Peyer's patch (tissue), 4 donors: ENCODE results near the gene C10orf67. TPM values are rescaled to one million over a fixed set of nuclear protein-coding genes. Genes with fewer than 3 reads are reported as not detected.
"Not testable (repeated sequence)": the region's sequence is repeated elsewhere in the genome, so short reads cannot be mapped to it uniquely, and the experiment has no call there.

Experiments used
- DNase-seq, 3 donors: peaks; one replicate each; pipeline ENCODE4 v3.0.0-alpha.2; 2017 to 2019
- H3K27ac ChIP-seq, 4 donors: fragments of 200-600 bp; sonication (generic); one replicate each; pipeline ENCODE4 v1.5.1; 2016 to 2019
- H3K27me3 ChIP-seq, 2 donors: fragments of 200-600 bp; sonication (generic); one replicate each; pipeline ENCODE4 v1.5.1; 2019
- H3K36me3 ChIP-seq, 3 donors: fragments of 200-600 bp; sonication (generic); one replicate each; pipeline ENCODE4 v1.5.1; 2016 to 2019
- H3K4me1 ChIP-seq, 4 donors: fragments of 200-600 bp; sonication (generic); one replicate each; pipeline ENCODE4 v1.5.1; 2016 to 2019
- H3K4me3 ChIP-seq, 4 donors: fragments of 200-600 bp; sonication (generic); 1 replicate in 3 of 4; 2 replicates in 1 of 4; pipeline ENCODE4 v1.5.1; 2016 to 2019; ENCODE audit warnings: mild to moderate bottlenecking in 1 of 4
- H3K9me3 ChIP-seq, 4 donors: fragments of 200-600 bp; sonication (generic); one replicate each; pipeline ENCODE4 v1.5.1; 2016 to 2019; ENCODE audit warnings: mild to moderate bottlenecking in 1 of 4
- POLR2A ChIP-seq, 2 donors: fragments of 450-650 bp; IDR thresholded peaks; one replicate each; pipeline ENCODE4 v1.5.1; 2017; ENCODE audit warnings: antibody characterized with exemption in 2 of 2, mild to moderate bottlenecking in 2 of 2, moderate library complexity in 2 of 2
- total RNA-seq, 4 donors: library from RNA; depleted of rRNA; stranded (reverse); fragments of >200 nt; gene quantifications; one replicate each; pipeline ENCODE4 v1.1.0, GENCODE V29; 2016
- TF ChIP-seq, protein P1 (sequence below), 6 experiments: fragments of 450-650 bp in 4 of 6; fragments of 200-600 bp in 2 of 6; sonication (generic) in 1 of 6; IDR thresholded peaks; one replicate each; pipeline ENCODE4 v1.5.1; 2017 to 2019; ENCODE audit warnings: antibody characterized with exemption in 6 of 6, mild to moderate bottlenecking in 3 of 6, moderate library complexity in 1 of 6

The C10orf67 gene
- 1 to 10 TPM in 1 of 4 donors, not detected in 3; 1.2 TPM for total RNA-seq

DNA sequence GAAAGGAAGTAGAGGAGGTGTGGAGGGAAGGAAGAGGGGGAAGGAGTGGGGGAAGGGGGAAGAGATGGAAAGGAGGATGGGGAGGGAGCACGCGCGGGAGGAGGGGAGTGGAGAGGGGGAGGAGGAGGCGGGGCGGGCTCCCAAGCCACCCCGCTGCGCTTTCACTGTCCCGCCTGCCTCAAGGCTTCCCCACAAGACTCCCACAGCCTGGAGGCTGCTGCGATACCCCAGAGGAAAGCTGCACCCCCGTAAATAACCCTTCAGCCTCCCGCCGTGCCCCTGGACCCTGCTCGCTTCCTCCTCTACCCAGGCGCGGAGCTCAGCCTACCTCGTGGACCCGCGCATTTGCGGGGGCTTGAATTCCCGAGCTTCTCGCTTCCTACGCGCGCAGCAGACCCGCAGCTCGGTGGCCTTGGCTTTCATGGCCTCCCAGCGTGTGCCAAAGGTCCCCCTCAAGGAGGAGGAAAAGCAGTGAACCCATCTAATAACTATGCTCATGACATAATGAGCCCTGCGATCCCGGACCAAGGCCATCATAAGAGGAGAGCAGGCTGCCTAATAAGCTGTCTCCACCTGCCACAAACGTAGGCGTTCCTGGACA lies at the start of gene C10orf67:
TSS of gene C10orf67 (minus strand) at position 557 of the 601 bp plus-strand sequence. CDS start at position 534, 23 bp downstream.
- TF ChIP-seq, protein P1, sequence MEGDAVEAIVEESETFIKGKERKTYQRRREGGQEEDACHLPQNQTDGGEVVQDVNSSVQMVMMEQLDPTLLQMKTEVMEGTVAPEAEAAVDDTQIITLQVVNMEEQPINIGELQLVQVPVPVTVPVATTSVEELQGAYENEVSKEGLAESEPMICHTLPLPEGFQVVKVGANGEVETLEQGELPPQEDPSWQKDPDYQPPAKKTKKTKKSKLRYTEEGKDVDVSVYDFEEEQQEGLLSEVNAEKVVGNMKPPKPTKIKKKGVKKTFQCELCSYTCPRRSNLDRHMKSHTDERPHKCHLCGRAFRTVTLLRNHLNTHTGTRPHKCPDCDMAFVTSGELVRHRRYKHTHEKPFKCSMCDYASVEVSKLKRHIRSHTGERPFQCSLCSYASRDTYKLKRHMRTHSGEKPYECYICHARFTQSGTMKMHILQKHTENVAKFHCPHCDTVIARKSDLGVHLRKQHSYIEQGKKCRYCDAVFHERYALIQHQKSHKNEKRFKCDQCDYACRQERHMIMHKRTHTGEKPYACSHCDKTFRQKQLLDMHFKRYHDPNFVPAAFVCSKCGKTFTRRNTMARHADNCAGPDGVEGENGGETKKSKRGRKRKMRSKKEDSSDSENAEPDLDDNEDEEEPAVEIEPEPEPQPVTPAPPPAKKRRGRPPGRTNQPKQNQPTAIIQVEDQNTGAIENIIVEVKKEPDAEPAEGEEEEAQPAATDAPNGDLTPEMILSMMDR (IDR thresholded peaks at IDR 0.05): no peak
- TF ChIP-seq POLR2A (IDR thresholded peaks at IDR 0.05): no peak
- peaks cover 0 to 6% (median 3%) of the 10 kb centered on the region in 4 donors for H3K4me1 ChIP-seq
- H3K36me3 ChIP-seq: no peaks in the 10 kb centered on the region
- H3K4me3 ChIP-seq: peak within 1 kb of the TSS; percentile 38 to 59 (median 43)
- no peaks in the 10 kb centered on the region for H3K9me3 ChIP-seq
- H3K27me3 ChIP-seq: no peaks in the 10 kb centered on the region
- peak within 1 kb of the TSS in 1 of 4 donors; percentile 17 for H3K27ac ChIP-seq
- DNase-seq: no peak

DNA sequence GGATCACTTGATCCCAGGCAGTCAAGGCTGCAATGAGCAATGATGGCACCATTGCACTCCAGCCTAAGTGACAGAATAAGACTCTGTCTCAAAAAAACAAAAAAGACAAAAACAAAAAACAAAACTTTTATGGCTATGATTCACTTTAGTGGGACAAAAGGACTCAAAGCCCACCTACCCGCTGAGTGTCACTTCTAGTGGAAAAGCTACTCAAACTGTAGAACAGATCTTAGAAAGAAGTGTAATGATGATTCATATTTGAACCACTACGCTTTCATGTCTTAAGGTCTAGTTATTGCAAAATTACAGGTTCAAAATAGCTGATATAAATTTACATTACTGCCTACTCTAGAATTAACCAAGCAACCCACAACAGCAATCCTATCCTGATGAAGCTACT lies 47.2 kb upstream of the C10orf67 start:
- Histone ChIP-seq H3K27me3 (no peaks in the 10 kb centered on the region), H3K4me1 (no peaks in the 10 kb centered on the region), H3K9me3 (no peaks in the 10 kb centered on the region), H3K27ac (no peak overlapping the region), H3K4me3 (no peak overlapping the region), H3K36me3 (no peaks in the 10 kb centered on the region)
- TF ChIP-seq POLR2A (IDR thresholded peaks at IDR 0.05): no peak
- TF ChIP-seq, protein P1 (IDR thresholded peaks at IDR 0.05): no peak
- DNase-seq: no peak

DNA sequence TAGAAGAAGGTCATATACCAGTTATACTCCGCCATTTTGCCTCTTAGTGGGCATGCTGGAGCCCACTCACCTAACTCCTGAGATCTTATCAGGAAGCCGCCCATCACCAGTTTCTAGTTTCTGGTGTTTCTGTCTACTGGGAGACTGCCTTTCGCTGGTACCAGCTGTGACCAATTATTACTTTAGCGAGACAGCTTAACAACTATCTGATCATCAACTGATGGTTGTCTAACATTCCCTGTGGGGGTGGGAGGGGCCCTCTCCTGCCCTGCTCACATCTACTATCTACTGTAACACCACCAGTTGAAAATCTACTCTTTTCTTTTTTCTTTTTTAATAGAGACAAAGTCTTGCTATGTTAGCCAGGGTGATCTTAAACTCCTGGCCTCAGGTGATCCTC lies 46.2 kb upstream of the C10orf67 start:
- Histone ChIP-seq H3K4me1 (no peaks in the 10 kb centered on the region), H3K27me3 (no peaks in the 10 kb centered on the region), H3K36me3 (no peaks in the 10 kb centered on the region), H3K4me3 (no peak overlapping the region), H3K9me3 (no peaks in the 10 kb centered on the region), H3K27ac (no peak overlapping the region)
- DNase-seq: no peak
- TF ChIP-seq, protein P1 (IDR thresholded peaks at IDR 0.05): no peak
- no peak for TF ChIP-seq POLR2A (IDR thresholded peaks at IDR 0.05)

GRCh38 chr10:23390408-23390807 lies 45.8 kb upstream of the C10orf67 start:
- not testable (repeated sequence) for H3K36me3 ChIP-seq, H3K4me3 ChIP-seq, H3K27ac ChIP-seq, H3K9me3 ChIP-seq, DNase-seq, H3K4me1 ChIP-seq, H3K27me3 ChIP-seq

- H3K9me3 ChIP-seq, H3K4me1 ChIP-seq, H3K27ac ChIP-seq, H3K27me3 ChIP-seq, H3K36me3 ChIP-seq, H3K4me3 ChIP-seq, DNase-seq: not testable (repeated sequence)
Measured at GRCh38 chr10:23387516-23387915, 42.9 kb upstream of the C10orf67 start.

DNA sequence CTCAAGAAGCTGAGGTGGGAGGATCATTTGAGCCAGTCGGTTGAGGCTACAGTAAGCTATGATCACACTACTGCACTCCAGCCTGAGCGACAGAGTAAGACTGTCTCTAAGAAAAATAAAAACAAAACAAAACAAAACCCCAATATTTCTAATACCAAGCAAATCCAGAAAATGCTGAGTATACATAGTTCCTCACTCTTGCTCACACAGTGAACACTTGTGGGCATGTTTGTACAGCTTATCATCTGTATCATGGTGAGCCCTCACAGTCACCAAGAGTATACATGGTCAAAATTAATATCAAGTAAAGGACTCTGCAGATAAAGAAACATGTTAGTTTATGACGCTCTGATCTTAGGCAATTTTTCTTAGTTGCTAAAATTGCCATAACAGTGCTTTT lies 41.5 kb upstream of the C10orf67 start:
- Histone ChIP-seq H3K27ac (no peak overlapping the region), H3K27me3 (no peaks in the 10 kb centered on the region), H3K4me3 (no peak overlapping the region), H3K9me3 (no peaks in the 10 kb centered on the region), H3K36me3 (no peaks in the 10 kb centered on the region), H3K4me1 (no peaks in the 10 kb centered on the region)
- TF ChIP-seq POLR2A (IDR thresholded peaks at IDR 0.05): no peak
- TF ChIP-seq, protein P1 (IDR thresholded peaks at IDR 0.05): no peak
- no peak for DNase-seq

DNA sequence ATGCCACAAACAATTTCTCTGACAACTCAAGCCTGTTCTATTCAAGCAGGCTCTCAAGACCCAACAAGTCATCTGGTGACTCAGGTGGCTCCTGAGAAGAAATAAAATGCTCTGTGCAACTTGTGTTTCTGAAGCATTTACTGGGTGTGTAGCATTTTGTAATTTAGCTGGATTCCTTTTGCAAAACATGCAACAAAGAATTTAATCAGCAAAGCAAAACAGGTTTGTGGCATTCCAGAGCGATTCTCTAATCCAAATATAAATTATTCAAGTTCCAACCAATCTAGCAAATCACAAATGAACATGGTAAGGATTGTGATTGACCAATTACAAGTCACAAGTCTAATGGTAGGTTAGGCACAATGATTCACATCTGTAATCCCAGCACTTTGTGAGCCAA lies 39.8 kb upstream of the C10orf67 start:
- no peaks in the 10 kb centered on the region for H3K9me3 ChIP-seq
- H3K4me1 ChIP-seq: no peaks in the 10 kb centered on the region
- H3K36me3 ChIP-seq: no peaks in the 10 kb centered on the region
- H3K27me3 ChIP-seq: no peaks in the 10 kb centered on the region
- no peak overlapping the region for H3K4me3 ChIP-seq
- H3K27ac ChIP-seq: no peak overlapping the region
- TF ChIP-seq POLR2A (IDR thresholded peaks at IDR 0.05): no peak
- TF ChIP-seq, protein P1 (IDR thresholded peaks at IDR 0.05): no peak
- DNase-seq: no peak
